ENCODE data around the gene RIPK4. TPM values are rescaled to one million over a fixed set of nuclear protein-coding genes. Genes with fewer than 3 reads are reported as not detected.

The RIPK4 gene
- total RNA-seq, 4 donors from 2014 or later: 0.91 to 1.7 (median 1.1) TPM

DNA sequence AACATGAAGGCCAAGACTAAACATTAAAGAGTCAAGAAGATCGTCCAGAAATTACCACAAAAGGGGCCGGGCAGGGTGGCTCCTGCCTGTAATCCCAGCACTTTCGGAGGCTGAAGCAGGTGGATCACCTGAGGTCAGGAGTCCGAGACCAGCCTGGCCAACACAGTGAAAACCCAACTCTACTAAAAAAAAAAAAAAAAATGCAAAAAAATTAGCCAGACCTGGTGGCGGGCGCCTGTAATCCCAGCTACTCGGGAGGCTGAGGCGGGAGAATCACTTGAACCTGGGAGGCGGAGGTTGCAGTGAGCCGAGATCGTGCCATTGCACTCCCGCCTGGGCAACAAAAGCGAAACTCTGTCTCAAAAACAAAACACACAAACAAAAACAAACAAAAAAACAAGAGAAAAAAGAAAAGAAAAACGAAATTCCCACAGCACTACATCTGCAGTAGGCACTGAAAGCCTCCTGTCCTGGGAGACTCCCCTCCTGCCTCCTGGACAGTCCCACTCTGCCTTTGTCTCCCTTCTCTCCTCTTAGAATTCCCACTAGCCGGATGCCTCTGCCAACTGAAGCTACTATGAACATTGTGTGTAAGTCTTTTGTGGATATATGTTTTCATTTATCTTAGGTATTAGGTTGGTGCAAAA is 17.7 kb upstream of the RIPK4 start:
- Histone ChIP-seq H3K36me3 (no peaks in the 10 kb centered on the region), H3K27me3 (peaks cover 0 to 67% (median 13%) of the 10 kb centered on the region in 4 donors), H3K4me3 (no peak overlapping the region), H3K4me1 (no peaks in the 10 kb centered on the region), H3K9me3 (no peaks in the 10 kb centered on the region), H3K27ac (replicated peaks in 1 of 4) (no peak overlapping the region)
- intact Hi-C loops (cut with DNase I): no loop called here
- TF ChIP-seq EP300 (IDR thresholded peaks at IDR 0.05) (no peak), POLR2A (IDR thresholded peaks at IDR 0.05; ENCODE audit: low read depth) (no peak), POLR2AphosphoS5 (IDR thresholded peaks at IDR 0.05) (no peak)
- TF ChIP-seq, protein P1, sequence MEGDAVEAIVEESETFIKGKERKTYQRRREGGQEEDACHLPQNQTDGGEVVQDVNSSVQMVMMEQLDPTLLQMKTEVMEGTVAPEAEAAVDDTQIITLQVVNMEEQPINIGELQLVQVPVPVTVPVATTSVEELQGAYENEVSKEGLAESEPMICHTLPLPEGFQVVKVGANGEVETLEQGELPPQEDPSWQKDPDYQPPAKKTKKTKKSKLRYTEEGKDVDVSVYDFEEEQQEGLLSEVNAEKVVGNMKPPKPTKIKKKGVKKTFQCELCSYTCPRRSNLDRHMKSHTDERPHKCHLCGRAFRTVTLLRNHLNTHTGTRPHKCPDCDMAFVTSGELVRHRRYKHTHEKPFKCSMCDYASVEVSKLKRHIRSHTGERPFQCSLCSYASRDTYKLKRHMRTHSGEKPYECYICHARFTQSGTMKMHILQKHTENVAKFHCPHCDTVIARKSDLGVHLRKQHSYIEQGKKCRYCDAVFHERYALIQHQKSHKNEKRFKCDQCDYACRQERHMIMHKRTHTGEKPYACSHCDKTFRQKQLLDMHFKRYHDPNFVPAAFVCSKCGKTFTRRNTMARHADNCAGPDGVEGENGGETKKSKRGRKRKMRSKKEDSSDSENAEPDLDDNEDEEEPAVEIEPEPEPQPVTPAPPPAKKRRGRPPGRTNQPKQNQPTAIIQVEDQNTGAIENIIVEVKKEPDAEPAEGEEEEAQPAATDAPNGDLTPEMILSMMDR (IDR thresholded peaks at IDR 0.05): no peak
- WGBS: 90% methylated on average over 15 of the region's 15 CpGs
- DNase-seq (ENCODE audit: extremely low spot score): no peak

DNA sequence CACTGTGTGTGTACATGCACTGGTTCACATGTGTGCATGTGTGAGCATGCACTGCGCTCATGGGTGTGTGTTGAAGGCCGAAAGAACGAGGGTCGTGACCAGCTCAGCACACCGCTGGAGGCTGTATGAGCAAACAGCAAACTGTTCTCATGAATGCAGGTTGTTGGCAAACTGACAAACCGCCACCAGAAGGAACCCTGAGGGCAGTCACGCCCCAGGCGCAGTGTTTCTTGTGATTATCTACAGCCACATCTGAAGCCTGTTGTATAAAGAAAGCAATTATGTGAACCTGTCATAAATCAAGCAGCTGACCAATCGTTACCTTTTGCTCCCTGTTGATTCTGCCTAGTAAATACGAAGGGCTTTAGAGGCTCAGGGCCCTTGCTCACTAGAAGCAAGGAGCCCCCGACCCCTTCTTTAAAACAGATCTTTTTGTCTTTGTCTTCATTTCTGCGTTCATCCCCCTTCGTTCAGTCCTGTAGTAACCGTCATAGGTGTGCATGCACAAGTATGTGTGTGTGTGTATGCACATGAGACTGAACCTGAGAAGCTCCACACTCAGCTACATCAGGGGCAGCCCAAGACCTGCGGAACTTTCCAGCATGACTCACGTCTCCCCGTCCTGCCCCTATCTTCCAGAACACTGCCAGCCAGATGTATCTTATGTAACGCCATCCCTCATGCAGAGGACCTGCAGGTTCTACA is 16.8 kb upstream of the RIPK4 start:
- Histone ChIP-seq H3K27me3 (peaks cover 0 to 70% (median 21%) of the 10 kb centered on the region in 4 donors), H3K4me1 (peaks cover 0 to 7% (median 2%) of the 10 kb centered on the region in 4 donors), H3K9me3 (no peaks in the 10 kb centered on the region), H3K27ac (replicated peaks in 1 of 4) (no peak overlapping the region), H3K4me3 (no peak overlapping the region), H3K36me3 (no peaks in the 10 kb centered on the region)
- DNase-seq (ENCODE audit: extremely low spot score): no peak
- TF ChIP-seq EP300 (IDR thresholded peaks at IDR 0.05) (no peak), POLR2A (IDR thresholded peaks at IDR 0.05; ENCODE audit: low read depth) (no peak), POLR2AphosphoS5 (IDR thresholded peaks at IDR 0.05) (no peak)
- TF ChIP-seq, protein P1 (IDR thresholded peaks at IDR 0.05): no peak
- 66% methylated on average over 18 of the region's 18 CpGs for WGBS
- intact Hi-C loops (cut with DNase I): no loop called here

DNA sequence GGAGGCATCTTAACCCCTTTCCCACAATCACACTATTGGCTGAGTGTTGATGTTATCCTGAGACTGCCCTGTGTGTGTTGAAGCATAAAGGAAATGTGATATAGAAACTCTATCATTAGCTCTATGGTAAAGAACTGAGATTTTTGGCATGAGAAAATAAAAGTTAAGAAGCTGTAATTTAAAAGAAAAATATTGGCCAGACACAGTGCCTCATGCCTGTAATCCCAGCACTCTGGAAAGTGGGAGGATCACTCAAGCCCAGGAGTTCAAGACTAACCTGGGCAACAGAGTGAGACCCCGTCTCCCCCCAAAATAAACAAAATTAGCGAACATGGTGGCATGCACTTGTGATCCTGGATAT is 14.2 kb upstream of the RIPK4 start:
- intact Hi-C loops (cut with DNase I): no loop called here
- WGBS: 71% methylated on average over 2 of the region's 2 CpGs

DNA sequence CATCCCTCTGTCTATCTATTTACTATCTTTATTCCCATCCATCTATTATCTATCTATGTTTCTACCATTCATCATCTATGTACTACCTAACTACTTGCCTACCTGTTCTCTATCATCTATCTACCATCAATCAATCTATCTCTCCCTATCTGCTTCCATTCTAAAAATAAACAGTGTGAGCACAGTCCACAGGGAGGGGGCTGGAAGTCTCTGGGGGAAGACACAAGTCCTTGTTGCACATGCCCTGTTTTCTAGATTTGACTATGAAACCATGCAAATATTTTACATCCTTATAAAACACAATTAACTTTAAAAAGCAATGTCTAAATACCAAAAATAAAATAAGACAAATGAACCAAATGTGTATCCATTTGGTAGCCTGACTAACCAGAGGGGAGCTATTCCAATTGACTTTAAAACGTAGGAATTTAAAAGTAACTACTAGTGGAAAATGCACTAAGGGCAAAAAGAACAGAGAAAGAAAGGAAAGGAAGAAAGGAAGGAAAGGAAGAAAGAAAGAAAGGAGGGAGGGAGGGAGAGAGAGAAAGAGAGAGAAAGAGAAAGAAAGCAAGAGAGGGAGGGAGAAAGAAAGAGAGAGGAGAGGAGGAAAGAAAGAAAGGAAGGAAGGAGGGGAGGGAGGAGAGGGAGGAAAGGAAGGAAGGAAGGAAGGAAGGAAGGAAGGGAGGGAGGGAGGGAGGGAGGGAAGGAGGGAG is 13.6 kb upstream of the RIPK4 start:
- intact Hi-C loops (cut with DNase I): loop anchor here (1.0 kb wide), 1 partner anchor 169 kb away; no protein-coding TSS in a partner anchor
- 59% methylated on average over 1 of the region's 1 CpG for WGBS
- H3K27ac ChIP-seq (replicated peaks in 1 of 4): no peak overlapping the region
- no peak for TF ChIP-seq POLR2AphosphoS5 (IDR thresholded peaks at IDR 0.05)
- TF ChIP-seq, protein P1 (IDR thresholded peaks at IDR 0.05): no peak
- TF ChIP-seq POLR2A (IDR thresholded peaks at IDR 0.05; ENCODE audit: low read depth): no peak
- TF ChIP-seq EP300 (IDR thresholded peaks at IDR 0.05): no peak
- no peak for DNase-seq (ENCODE audit: extremely low spot score)
- no peak overlapping the region for H3K4me3 ChIP-seq
- no peaks in the 10 kb centered on the region for H3K9me3 ChIP-seq
- peaks cover 8 to 15% (median 11%) of the 10 kb centered on the region in 4 donors for H3K4me1 ChIP-seq
- H3K27me3 ChIP-seq: peaks cover 0 to 87% (median 22%) of the 10 kb centered on the region in 4 donors
- no peaks in the 10 kb centered on the region for H3K36me3 ChIP-seq

More for the DNA sequence above, 14.2 kb upstream of the RIPK4 start:
- Histone ChIP-seq H3K4me3 (no peak overlapping the region), H3K9me3 (no peaks in the 10 kb centered on the region), H3K36me3 (no peaks in the 10 kb centered on the region), H3K27me3 (peaks cover 0 to 85% (median 22%) of the 10 kb centered on the region in 4 donors), H3K27ac (replicated peaks in 1 of 4) (no peak overlapping the region), H3K4me1 (peaks cover 8 to 15% (median 11%) of the 10 kb centered on the region in 4 donors)
- TF ChIP-seq, protein P1 (IDR thresholded peaks at IDR 0.05): no peak
- TF ChIP-seq EP300 (IDR thresholded peaks at IDR 0.05) (no peak), POLR2AphosphoS5 (IDR thresholded peaks at IDR 0.05) (no peak), POLR2A (IDR thresholded peaks at IDR 0.05; ENCODE audit: low read depth) (no peak)
- no peak for DNase-seq (ENCODE audit: extremely low spot score)

Data from esophagus muscularis mucosa (tissue), 4 donors.